GM12878 (cell line): ENCODE data around the gene TSC22D3. TPM values are rescaled to one million over a fixed set of nuclear protein-coding genes. Genes with fewer than 3 reads are reported as not detected.

ENCODE experiments used
- BHLHE40 ChIP-seq, 2 experiments: fragments of 450-650 bp in 1 of 2; IDR thresholded peaks; 2 replicates each; pipeline ENCODE4 v1.6.1; 2011 to 2017; ENCODE audit warnings: low read depth in 2 of 2, borderline replicate concordance in 1 of 2, improper control_type of control experiment in 1 of 2, low read length in 1 of 2, mild to moderate bottlenecking in 1 of 2
- BMI1 ChIP-seq: fragments of 450-650 bp; IDR thresholded peaks from 2 replicates; pipeline ENCODE4 v1.6.1; 2016; ENCODE audit warnings: mild to moderate bottlenecking, moderate library complexity, borderline replicate concordance
- CBFB ChIP-seq: IDR thresholded peaks from 2 replicates; pipeline ENCODE4 v1.6.1; 2016; ENCODE audit warnings: antibody characterized with exemption, low read depth
- CHD2 ChIP-seq: IDR thresholded peaks from 2 replicates; pipeline ENCODE4 v1.6.1; 2011; ENCODE audit warnings: low read depth, low read length, improper control_type of control experiment, borderline replicate concordance
- CREB1 ChIP-seq: IDR thresholded peaks from 2 replicates; pipeline ENCODE4 v1.6.1; 2012; ENCODE audit warnings: low read depth, mild to moderate bottlenecking, inconsistent platforms
- EGR1 ChIP-seq, 2 experiments: IDR thresholded peaks; 1 replicate in 1 of 2; 2 replicates in 1 of 2; pipeline ENCODE4 v1.6.1; 2011 to 2012; ENCODE audit warnings: low read depth in 2 of 2, low read length in 2 of 2, borderline replicate concordance in 1 of 2, mild to moderate bottlenecking in 1 of 2, moderate library complexity in 1 of 2
- EP300 ChIP-seq, 2 experiments: fragments of 150-350 bp in 1 of 2; IDR thresholded peaks; 2 replicates each; pipeline ENCODE4 v1.6.1; 2011 to 2012; ENCODE audit warnings: low read depth in 2 of 2, low read length in 2 of 2, borderline replicate concordance in 1 of 2, improper control_type of control experiment in 1 of 2, inconsistent platforms in 1 of 2; ENCODE audit not compliant: control insufficient read depth in 1 of 2
- FOXK2 ChIP-seq: fragments of 450-650 bp; IDR thresholded peaks from 2 replicates; pipeline ENCODE4 v1.6.1; 2017; ENCODE audit warnings: mild to moderate bottlenecking, moderate library complexity
- FOXM1 ChIP-seq: IDR thresholded peaks from 2 replicates; pipeline ENCODE4 v1.6.1; 2012; ENCODE audit warnings: low read depth, mild to moderate bottlenecking, inconsistent platforms, low read length, moderate library complexity
- IKZF2 ChIP-seq, 2 experiments: fragments of 450-650 bp; IDR thresholded peaks; 2 replicates each; pipeline ENCODE4 v1.6.1; 2017; ENCODE audit warnings: mild to moderate bottlenecking in 2 of 2, moderate library complexity in 2 of 2
- MEF2A ChIP-seq: IDR thresholded peaks from 2 replicates; pipeline ENCODE4 v1.6.1; 2011; ENCODE audit warnings: low read depth, mild to moderate bottlenecking, low read length, moderate library complexity; ENCODE audit not compliant: insufficient read depth
- MEF2B ChIP-seq: fragments of 450-650 bp; IDR thresholded peaks from 2 replicates; pipeline ENCODE4 v1.6.1; 2018; ENCODE audit warnings: mild to moderate bottlenecking, moderate library complexity; ENCODE audit not compliant: partially characterized antibody, poor library complexity, severe bottlenecking
- NBN ChIP-seq: fragments of 450-650 bp; IDR thresholded peaks from 2 replicates; pipeline ENCODE4 v1.6.1; 2016
- NFYA ChIP-seq: IDR thresholded peaks from 2 replicates; pipeline ENCODE4 v1.6.1; 2011; ENCODE audit warnings: low read depth, mild to moderate bottlenecking, low read length, improper control_type of control experiment, borderline replicate concordance
- PAX8 ChIP-seq: fragments of 450-650 bp; IDR thresholded peaks from 2 replicates; pipeline ENCODE4 v1.6.1; 2017; ENCODE audit warnings: mild to moderate bottlenecking, moderate library complexity
- RUNX3 ChIP-seq: IDR thresholded peaks from 2 replicates; pipeline ENCODE4 v1.6.1; 2012; ENCODE audit warnings: low read length, inconsistent platforms
- SREBF1 ChIP-seq: IDR thresholded peaks from 2 replicates; pipeline ENCODE4 v1.6.1; 2012; ENCODE audit warnings: mild to moderate bottlenecking, low read length
- TARDBP ChIP-seq: IDR thresholded peaks from 2 replicates; pipeline ENCODE4 v1.6.1; 2016; ENCODE audit warnings: borderline replicate concordance
- TCF12 ChIP-seq: IDR thresholded peaks from 2 replicates; pipeline ENCODE4 v1.6.1; 2011; ENCODE audit warnings: low read depth, mild to moderate bottlenecking, low read length
- YY1 ChIP-seq: IDR thresholded peaks from 2 replicates; pipeline ENCODE4 v1.6.1; 2011; ENCODE audit warnings: low read depth, mild to moderate bottlenecking, low read length
- ZNF274 ChIP-seq: IDR thresholded peaks from one replicate; pipeline ENCODE4 v1.8.0; 2011; ENCODE audit not compliant: insufficient read length, insufficient read depth
- ZNF384 ChIP-seq: IDR thresholded peaks from 2 replicates; pipeline ENCODE4 v1.6.1; 2012; ENCODE audit warnings: low read depth, mild to moderate bottlenecking, low read length, improper control_type of control experiment, borderline replicate concordance
- polyA plus RNA-seq, 11 experiments: library from polyadenylated mRNA; depleted of rRNA in 4 of 11; unstranded in 6 of 11; stranded (reverse) in 5 of 11; fragments of >200 nt; fragmentation: Nextera tagmentation in 4 of 11; fragmentation: Illumina TruSeq in 1 of 11; extraction: Ambion mirVana in 4 of 11; extraction: Trizol in 1 of 11; gene quantifications; 1 replicate in 1 of 11; 2 replicates in 10 of 11; pipeline versions ENCODE4 v1.2.1 to v1.2.3, GENCODE V29; 2011 to 2016; ENCODE audit warnings: inconsistent platforms in 2 of 11, missing spikeins in 2 of 11, low read depth in 1 of 11
- total RNA-seq, 4 experiments: library from RNA; depleted of rRNA in 3 of 4; stranded (reverse); fragments of >200 nt in 3 of 4; fragmentation: Illumina TruSeq in 1 of 4; extraction: Trizol in 1 of 4; gene quantifications; 2 replicates each; pipeline versions ENCODE4 v1.2.1 to v1.2.3, GENCODE V29; 2013 to 2021
- TF ChIP-seq, protein P1 (sequence below): fragments of 450-650 bp; IDR thresholded peaks from 2 replicates; pipeline ENCODE4 v1.6.1; 2017; ENCODE audit warnings: borderline replicate concordance
- TF ChIP-seq, protein P2 (sequence below): fragments of 450-650 bp; IDR thresholded peaks from 2 replicates; pipeline ENCODE4 v1.6.1; 2016; ENCODE audit warnings: mild to moderate bottlenecking
- TF ChIP-seq, protein P3 (sequence below): fragments of 450-650 bp; formaldehyde crosslinking; IDR thresholded peaks from 2 replicates; pipeline ENCODE4 v1.5.0; 2022; ENCODE audit warnings: mild to moderate bottlenecking, missing genetic modification characterization

TSC22D3 gene
- total and polyA plus RNA-seq, 10 of the 15 experiments (the other 5 are each of a cell fraction or from before 2014, with no cell fraction given) = 4.6 to 122 (median 16.1) TPM

DNA sequence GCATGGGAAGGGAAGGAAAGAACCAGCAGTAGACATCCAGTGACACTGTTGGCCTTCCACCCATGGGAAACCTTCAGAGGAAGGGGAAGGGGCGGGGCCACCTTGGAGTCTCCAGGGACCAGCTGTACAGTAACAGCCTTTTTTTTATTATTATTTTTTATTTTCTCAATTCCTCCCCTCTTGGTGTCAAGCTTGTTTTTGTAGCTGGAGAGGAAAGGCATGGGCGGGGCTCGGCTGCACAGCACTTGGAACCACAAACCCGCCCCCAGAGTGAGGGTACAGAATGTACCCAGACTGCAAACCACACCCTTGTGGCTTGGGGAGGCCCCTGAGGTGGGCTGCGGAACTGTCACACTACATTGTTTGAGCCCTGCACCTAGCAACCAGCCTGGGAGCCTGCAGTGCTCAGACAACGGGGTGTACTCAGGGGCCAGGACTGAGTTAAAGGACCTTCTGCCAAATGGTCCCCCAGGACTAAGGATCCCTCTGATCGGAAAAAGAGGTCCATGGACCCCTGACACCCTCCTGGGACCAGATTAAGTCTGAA, 101.6 kb downstream of the TSC22D3 start (continued):
- TF ChIP-seq BHLHE40 (IDR thresholded peaks at IDR 0.05; ENCODE audit: borderline replicate concordance in 1 of 2, low read depth in 2 of 2, low read length in 1 of 2) (peak; percentile 37 to 74; a peak in 2 of 4 replicates), CREB1 (no peak), MEF2A (0 out of 2 replicates have a peak, but pooled peaks have one; percentile 48), ZNF274 (no peak), NFYA (no peak), IKZF2 (IDR thresholded peaks at IDR 0.05) (0 out of 4 replicates have a peak, but pooled peaks of 1 of the 2 experiments have one; percentile 46), CHD2 (peak; percentile 38; the same call in 1 of the 2 replicates), FOXM1 (0 out of 2 replicates have a peak, but pooled peaks have one; percentile 40), TARDBP (no peak), NBN (peak; percentile 17; the same call in 1 of the 2 replicates), CBFB (peak; percentile 92), EP300 (IDR thresholded peaks at IDR 0.05; ENCODE audit: borderline replicate concordance in 1 of 2, control insufficient read depth in 1 of 2, low read depth in 2 of 2, low read length in 2 of 2) (peak; percentile 76 to 88), BMI1 (peak; percentile 62; the same call in 1 of the 2 replicates), YY1 (no peak), ZNF384 (peak; percentile 62), TCF12 (0 out of 2 replicates have a peak, but pooled peaks have one; percentile 6), SREBF1 (no peak), FOXK2 (no peak), RUNX3 (peak; percentile 97), PAX8 (no peak), MEF2B (peak; percentile 96), EGR1 (IDR thresholded peaks at IDR 0.05; ENCODE audit: borderline replicate concordance in 1 of 2, low read depth in 2 of 2, low read length in 2 of 2) (peak in 1 of 2 experiments; percentile 63; a peak in 1 of 3 replicates)
- TF ChIP-seq, protein P1, sequence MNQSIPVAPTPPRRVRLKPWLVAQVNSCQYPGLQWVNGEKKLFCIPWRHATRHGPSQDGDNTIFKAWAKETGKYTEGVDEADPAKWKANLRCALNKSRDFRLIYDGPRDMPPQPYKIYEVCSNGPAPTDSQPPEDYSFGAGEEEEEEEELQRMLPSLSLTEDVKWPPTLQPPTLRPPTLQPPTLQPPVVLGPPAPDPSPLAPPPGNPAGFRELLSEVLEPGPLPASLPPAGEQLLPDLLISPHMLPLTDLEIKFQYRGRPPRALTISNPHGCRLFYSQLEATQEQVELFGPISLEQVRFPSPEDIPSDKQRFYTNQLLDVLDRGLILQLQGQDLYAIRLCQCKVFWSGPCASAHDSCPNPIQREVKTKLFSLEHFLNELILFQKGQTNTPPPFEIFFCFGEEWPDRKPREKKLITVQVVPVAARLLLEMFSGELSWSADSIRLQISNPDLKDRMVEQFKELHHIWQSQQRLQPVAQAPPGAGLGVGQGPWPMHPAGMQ = peak; percentile 41; the same call in 1 of the 2 replicates
- TF ChIP-seq, protein P2, sequence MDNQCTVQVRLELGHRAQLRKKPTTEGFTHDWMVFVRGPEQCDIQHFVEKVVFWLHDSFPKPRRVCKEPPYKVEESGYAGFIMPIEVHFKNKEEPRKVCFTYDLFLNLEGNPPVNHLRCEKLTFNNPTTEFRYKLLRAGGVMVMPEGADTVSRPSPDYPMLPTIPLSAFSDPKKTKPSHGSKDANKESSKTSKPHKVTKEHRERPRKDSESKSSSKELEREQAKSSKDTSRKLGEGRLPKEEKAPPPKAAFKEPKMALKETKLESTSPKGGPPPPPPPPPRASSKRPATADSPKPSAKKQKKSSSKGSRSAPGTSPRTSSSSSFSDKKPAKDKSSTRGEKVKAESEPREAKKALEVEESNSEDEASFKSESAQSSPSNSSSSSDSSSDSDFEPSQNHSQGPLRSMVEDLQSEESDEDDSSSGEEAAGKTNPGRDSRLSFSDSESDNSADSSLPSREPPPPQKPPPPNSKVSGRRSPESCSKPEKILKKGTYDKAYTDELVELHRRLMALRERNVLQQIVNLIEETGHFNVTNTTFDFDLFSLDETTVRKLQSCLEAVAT = peak; percentile 86
- TF ChIP-seq, protein P3, sequence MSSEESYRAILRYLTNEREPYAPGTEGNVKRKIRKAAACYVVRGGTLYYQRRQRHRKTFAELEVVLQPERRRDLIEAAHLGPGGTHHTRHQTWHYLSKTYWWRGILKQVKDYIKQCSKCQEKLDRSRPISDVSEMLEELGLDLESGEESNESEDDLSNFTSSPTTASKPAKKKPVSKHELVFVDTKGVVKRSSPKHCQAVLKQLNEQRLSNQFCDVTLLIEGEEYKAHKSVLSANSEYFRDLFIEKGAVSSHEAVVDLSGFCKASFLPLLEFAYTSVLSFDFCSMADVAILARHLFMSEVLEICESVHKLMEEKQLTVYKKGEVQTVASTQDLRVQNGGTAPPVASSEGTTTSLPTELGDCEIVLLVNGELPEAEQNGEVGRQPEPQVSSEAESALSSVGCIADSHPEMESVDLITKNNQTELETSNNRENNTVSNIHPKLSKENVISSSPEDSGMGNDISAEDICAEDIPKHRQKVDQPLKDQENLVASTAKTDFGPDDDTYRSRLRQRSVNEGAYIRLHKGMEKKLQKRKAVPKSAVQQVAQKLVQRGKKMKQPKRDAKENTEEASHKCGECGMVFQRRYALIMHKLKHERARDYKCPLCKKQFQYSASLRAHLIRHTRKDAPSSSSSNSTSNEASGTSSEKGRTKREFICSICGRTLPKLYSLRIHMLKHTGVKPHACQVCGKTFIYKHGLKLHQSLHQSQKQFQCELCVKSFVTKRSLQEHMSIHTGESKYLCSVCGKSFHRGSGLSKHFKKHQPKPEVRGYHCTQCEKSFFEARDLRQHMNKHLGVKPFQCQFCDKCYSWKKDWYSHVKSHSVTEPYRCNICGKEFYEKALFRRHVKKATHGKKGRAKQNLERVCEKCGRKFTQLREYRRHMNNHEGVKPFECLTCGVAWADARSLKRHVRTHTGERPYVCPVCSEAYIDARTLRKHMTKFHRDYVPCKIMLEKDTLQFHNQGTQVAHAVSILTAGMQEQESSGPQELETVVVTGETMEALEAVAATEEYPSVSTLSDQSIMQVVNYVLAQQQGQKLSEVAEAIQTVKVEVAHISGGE = no peak
